Measurements from ENCODE around the gene B4GALT4.

GRCh38 chr3:119223511-119223910 is 17.2 kb downstream of the B4GALT4 start:
- no peak for TF ChIP-seq CTCF (IDR thresholded peaks at IDR 0.05)
- TF ChIP-seq ZFX (IDR thresholded peaks at IDR 0.05; ENCODE audit: borderline replicate concordance) = no peak

Measured in 22Rv1 (cell line).